Middle frontal gyrus (tissue), 1 donor: ENCODE data around the gene GPR156.

Experiments
- DNase-seq: peaks from one replicate; pipeline ENCODE4 v3.0.0-alpha.2; 2015; ENCODE audit warnings: low spot score; ENCODE audit errors: extremely low spot score

Gene GPR156

GRCh38 chr3:120196812-120197211 is 88.2 kb downstream of the GPR156 start:
- no peak for DNase-seq

GRCh38 chr3:120196333-120196732 is 88.7 kb downstream of the GPR156 start:
- DNase-seq: no peak

DNA sequence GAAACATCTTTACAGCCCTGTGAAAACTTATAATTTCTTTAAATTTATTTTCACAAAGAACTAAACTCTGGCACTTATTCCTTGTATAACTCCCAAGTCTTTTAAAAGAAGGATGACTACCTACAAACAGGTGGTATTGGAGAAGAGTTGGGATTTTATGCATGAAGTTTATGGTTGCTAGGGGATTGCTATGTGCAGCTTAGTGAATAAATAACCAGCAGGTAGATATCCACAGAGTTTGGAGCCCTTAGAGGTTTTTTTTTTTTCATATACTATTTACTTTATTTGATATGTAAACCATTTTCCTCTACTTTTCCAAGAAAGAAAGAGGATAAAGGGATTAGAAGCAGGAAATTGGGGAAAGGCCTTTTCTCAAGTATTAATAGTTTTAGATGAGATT is 91.5 kb downstream of the GPR156 start:
- DNase-seq: no peak

GRCh38 chr3:120192579-120192978 is 92.4 kb downstream of the GPR156 start:
- no peak for DNase-seq

GRCh38 chr3:120192159-120192558 is 92.9 kb downstream of the GPR156 start:
- no peak for DNase-seq

- no peak for DNase-seq
These were observed 102.2 kb downstream of the GPR156 start for GRCh38 chr3:120182613-120183511.

DNA sequence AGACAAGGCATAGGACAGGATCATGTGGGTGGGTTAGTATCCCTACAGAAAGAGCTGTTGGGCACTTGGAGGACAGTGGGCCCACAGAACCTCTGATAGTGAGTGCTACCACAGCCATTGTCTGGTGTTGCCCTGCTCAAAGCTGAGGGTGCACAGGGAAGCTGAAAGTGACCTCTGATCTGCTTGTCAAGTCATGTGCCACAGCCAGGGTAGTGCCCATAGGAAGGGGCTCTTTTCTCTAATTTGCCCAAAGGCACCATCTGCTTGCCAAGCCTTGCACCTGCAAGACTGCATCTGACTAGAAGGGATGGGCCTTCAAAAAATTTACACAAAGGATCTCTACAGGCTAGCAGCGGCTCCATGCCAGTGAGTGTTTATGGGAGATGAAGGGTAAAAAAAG is 103.4 kb downstream of the GPR156 start:
- no peak for DNase-seq

DNA sequence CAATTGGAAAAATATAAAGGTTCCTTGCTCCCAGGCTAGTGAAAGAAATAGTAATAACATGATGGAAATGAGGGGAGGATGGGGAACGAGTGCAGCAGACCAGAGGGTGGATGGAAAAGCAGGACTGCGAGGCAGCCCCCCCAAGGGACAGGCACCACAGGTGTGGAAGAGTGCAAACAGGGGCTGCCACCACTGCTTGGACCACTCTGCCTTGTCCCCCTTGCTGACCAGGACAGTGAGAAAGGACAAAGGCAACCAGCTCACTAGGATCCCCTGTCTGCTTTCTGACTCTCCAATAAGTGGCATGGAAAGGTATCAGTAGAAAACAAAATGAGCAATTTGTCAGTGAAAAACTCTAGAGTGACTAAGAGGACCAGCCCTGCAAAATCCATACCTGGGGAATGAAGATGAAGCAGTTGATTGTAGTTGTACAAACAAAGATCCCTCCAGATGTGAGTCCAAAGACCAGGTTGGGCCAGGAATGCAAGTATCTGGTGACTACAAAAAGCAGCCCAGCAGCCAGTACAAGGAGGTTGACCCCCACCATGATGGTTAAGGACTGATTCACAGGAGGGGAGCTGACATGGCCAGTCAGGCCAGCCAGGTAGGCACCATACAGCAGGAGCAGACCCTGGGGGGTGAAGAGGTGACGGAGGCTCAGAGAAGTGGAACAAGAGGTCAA is 104.2 kb downstream of the GPR156 start:
- no peak for DNase-seq

DNA sequence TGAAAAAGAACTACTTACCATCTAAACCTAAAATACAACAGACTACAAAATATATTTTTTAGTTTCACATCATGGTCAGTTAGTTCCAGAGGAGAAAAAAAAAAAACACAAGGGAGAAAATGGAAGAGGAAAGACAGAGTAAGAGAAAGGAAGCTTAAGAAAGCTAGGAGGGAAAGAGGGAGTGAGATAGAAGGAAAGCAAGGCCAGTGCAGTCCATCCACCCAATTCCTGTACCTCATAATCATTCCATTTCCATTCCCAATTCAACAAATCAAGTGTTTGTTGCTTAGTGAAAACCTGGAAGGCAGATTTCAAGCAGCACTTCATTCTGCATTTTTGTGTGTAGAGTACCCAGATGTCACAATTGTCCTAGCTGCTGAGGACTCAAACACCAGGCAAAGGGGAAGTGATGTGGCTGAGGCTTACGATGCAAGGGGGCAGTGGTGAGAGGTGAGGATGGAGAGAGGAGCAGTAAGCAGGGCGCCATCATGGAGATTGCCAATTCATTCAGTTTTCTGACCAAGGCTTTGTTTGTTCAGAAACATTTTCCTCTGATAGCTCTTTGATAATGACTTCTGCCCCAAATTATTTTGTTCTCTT is 107.2 kb downstream of the GPR156 start:
- DNase-seq: no peak

- DNase-seq: no peak
These were observed 107.9 kb downstream of the GPR156 start for GRCh38 chr3:120177151-120177550.

DNA sequence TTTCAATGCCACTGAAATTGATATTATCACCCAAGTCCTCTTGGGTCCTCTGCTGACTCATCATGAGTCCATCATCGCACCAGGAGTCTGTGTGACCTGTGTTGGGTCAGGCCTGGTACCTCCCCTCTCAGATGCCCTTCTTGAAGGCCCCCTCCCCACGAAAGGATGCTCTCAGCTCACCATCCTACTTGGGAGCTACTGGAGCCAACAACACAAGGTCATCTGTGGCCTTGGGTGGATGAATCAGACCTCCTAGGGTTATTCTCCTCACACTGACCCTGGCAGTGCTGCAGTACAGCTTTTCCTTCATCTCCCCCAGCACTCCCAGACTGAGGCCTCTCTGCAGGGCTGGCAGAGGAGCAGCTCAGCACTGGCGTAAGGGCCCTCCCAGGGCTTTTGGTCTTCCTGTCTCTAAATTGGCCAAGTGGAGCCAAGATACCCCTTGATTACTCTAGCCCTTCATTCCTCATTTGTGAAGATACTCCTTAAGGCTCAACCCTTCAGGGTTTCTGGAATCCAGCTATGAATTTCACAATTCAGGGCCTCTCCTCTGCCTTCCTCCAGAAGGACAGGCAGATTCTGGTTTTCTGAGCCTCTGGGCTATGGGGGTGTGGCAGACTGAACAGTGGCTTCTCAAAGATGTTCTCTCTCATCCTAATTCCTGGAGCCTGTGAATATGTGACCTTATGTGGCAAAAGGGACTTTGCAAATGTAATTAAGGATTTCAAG is 110.0 kb downstream of the GPR156 start:
- no peak for DNase-seq

DNA sequence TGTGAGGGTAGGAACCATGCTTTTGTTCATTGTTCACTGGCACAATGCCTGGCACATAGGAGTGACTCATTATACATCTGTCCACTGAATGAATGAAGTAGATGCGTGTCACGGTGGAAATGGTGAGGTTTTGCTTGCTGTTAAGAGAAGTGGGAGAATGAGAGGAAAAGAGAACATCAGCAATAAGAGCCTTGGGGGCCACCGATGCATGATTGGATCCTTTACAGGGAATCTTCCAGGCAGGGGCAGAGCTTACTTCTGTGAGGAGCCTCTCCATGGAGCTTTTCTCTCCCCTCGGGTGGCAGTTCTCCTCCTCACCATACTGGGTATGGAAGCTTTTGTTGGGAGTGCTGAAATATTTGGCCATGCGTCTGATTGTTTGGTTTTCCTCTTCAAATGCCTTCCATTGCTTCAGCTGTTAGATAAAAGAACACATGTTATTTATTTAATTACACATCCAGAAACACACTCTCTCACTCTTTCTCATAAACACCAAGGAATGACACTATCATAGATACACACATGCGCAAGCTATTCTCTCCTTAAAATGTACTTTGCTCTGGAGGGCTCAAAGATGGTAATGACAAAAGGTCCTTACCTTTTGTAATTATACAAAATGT is 111.9 kb downstream of the GPR156 start:
- no peak for DNase-seq

GRCh38 chr3:120172070-120172469 is 113.0 kb downstream of the GPR156 start:
- no peak for DNase-seq

- DNase-seq: peak; percentile 9
These were observed 113.7 kb downstream of the GPR156 start for GRCh38 chr3:120171134-120171873.

GRCh38 chr3:120170223-120170622 is 114.8 kb downstream of the GPR156 start:
- no peak for DNase-seq

- no peak for DNase-seq
These were observed 115.6 kb downstream of the GPR156 start for GRCh38 chr3:120169407-120169806.

GRCh38 chr3:120168611-120169010 is 116.4 kb downstream of the GPR156 start:
- no peak for DNase-seq

DNA sequence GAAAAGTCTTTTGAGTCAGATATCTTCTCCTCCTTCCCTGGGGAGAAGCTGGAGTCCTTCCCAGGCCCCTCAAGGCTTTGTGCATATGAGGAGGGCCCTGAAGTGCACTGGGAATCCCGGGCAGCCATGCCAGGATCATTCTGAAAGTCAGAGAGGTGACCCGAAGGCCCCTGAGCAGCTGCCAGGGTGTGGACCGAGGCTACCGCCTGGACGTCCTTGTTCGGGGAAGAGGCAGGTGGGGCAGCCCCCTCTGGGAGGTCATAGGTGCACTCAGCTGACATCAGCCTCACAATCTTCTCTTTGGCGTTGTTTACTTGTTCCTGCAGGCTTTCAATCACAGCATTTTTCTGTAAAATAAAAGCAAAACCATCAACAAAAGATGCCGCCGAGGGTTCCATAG is 117.0 kb downstream of the GPR156 start:
- DNase-seq: no peak

- no peak for DNase-seq
These were observed 117.5 kb downstream of the GPR156 start for GRCh38 chr3:120167488-120167887.

GRCh38 chr3:120163816-120164215 is 121.2 kb downstream of the GPR156 start:
- no peak for DNase-seq
